ENCODE data around the gene CD81. TPM values are rescaled to one million over a fixed set of nuclear protein-coding genes. Genes with fewer than 3 reads are reported as not detected.

CD81 gene
- total RNA-seq, 1 experiment from 2014 or later = 183 TPM

DNA sequence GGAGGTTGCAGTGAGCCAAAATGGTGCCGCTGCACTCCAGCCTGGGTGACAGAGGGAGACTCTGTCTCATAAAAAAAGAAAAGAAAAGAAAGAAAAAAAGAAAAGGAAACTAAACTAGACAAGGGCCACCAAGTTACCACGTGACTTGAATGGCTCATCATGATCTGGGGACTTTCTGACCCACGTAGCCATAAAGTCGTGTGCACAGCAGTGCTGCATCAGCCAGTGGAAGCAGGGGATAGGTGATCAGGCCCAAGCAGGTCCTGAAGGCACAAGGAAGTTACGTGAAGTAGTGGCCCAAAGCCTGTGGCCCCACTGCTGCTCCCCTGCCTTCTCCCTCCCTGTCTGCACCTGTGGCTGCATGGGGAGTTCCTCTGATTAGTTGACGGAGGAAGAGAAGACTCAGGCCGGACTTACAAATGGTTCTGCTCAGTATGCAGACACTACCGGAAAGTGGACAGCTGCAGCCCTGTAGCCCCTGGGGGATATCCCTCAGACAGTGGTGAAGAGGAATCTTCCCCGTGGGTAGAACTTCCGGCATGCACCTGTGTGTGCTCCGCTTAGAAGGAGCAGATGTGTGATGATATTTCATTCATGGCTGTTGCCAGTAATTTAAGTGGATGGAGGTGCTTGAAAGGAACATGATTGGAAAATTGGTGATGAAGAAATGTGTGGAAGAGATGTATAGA, 18.2 kb upstream of the CD81 start:
- Mint-ChIP-seq H3K4me1 (ENCODE audit: insufficient read depth, unreplicated experiment) (peaks cover 7% of the 10 kb centered on the region), H3K4me3 (ENCODE audit: unreplicated experiment) (no peak overlapping the region), H3K9me3 (ENCODE audit: unreplicated experiment) (no peaks in the 10 kb centered on the region), H3K27ac (ENCODE audit: low read depth, unreplicated experiment) (no peak overlapping the region), H3K27me3 (ENCODE audit: insufficient read depth, unreplicated experiment) (peaks cover 24% of the 10 kb centered on the region), H3K36me3 (ENCODE audit: insufficient read depth, unreplicated experiment) (no peaks in the 10 kb centered on the region)
- BruUV-seq (replicated peaks) = no TSS peak
- intact Hi-C loops (cut with micrococcal nuclease) = no loop called here
- no peak for DNase-seq (ENCODE audit: unreplicated experiment)
- CTCF ChIA-PET = interaction anchor here (0.7 kb wide), 1 partner anchor 11 kb away, joined by 4 read pairs; no protein-coding TSS in a partner anchor
- POLR2A ChIA-PET = interaction anchor here (0.7 to 1.6 kb wide), 2 partner anchors 13 to 19 kb away, joined by 3 to 4 read pairs; no protein-coding TSS in a partner anchor
- TF ChIP-seq, protein P1, sequence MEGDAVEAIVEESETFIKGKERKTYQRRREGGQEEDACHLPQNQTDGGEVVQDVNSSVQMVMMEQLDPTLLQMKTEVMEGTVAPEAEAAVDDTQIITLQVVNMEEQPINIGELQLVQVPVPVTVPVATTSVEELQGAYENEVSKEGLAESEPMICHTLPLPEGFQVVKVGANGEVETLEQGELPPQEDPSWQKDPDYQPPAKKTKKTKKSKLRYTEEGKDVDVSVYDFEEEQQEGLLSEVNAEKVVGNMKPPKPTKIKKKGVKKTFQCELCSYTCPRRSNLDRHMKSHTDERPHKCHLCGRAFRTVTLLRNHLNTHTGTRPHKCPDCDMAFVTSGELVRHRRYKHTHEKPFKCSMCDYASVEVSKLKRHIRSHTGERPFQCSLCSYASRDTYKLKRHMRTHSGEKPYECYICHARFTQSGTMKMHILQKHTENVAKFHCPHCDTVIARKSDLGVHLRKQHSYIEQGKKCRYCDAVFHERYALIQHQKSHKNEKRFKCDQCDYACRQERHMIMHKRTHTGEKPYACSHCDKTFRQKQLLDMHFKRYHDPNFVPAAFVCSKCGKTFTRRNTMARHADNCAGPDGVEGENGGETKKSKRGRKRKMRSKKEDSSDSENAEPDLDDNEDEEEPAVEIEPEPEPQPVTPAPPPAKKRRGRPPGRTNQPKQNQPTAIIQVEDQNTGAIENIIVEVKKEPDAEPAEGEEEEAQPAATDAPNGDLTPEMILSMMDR (IDR thresholded peaks at IDR 0.05; ENCODE audit: unreplicated experiment) = no peak

DNA sequence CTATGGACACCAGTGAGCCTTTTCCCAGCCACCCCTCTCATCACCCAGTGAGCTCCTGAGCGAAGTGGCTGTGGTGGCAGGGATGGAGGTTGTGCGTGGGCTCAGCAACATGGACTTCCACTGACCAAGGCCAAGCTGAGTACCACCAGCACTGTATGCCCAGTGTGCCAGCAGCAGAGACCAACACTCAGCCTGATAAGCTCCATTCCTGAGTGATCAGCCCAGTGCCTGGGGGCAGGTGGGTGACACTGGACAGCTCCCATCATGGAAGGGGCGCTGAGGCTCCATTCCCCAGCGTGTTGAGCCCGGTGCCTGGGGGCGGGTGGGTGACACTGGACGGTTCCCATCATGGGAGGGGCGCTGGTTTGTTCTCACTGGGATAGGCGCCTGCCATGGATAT, 17.6 kb upstream of the CD81 start:
- intact Hi-C loops (cut with micrococcal nuclease) = no loop called here
- BruUV-seq (replicated peaks) = no TSS peak
- TF ChIP-seq, protein P1 (IDR thresholded peaks at IDR 0.05; ENCODE audit: unreplicated experiment) = no peak

DNA sequence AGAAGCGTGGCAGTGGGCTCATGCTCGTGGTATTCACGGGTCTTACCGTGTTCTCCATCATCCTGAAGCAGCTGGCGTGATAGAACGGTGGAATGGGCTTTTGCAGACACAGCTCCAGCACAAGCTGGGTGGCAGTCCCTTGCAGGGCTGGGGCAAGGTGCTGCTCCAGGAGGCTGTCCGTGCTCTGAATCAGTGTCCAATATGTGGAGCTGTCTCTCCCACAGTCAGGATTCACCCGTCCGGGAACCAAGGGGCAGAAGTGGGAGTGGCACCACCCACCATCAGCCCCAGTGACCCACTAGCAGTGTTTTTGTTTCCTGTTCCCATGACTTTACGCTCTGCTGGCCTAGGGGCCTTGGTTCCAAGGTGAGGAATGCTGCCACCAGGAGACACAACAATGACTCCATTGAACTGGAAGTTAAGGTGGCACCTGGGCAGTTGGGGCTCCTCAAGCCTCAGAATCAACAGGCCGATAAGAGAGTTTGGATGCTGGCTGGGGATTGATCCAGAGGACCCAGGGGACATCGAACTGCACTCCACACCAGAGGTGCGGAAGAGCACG, 16.9 kb upstream of the CD81 start:
- peaks cover 26% of the 10 kb centered on the region for H3K27me3 Mint-ChIP-seq (ENCODE audit: insufficient read depth, unreplicated experiment)
- intact Hi-C loops (cut with micrococcal nuclease) = no loop called here
- no peaks in the 10 kb centered on the region for H3K36me3 Mint-ChIP-seq (ENCODE audit: insufficient read depth, unreplicated experiment)
- no peak for DNase-seq (ENCODE audit: unreplicated experiment)
- ChIA-PET POLR2A (interaction anchor here (1.6 kb wide), 1 partner anchor 18 kb away, joined by 4 read pairs; no protein-coding TSS in a partner anchor), CTCF (interaction anchor here (0.6 kb wide), 1 partner anchor 455 kb away, joined by 3 read pairs; no protein-coding TSS in a partner anchor)
- H3K9me3 Mint-ChIP-seq (ENCODE audit: unreplicated experiment) = no peaks in the 10 kb centered on the region
- BruUV-seq (replicated peaks) = no TSS peak
- H3K4me3 Mint-ChIP-seq (ENCODE audit: unreplicated experiment) = no peak overlapping the region
- H3K27ac Mint-ChIP-seq (ENCODE audit: low read depth, unreplicated experiment) = no peak overlapping the region
- peaks cover 7% of the 10 kb centered on the region for H3K4me1 Mint-ChIP-seq (ENCODE audit: insufficient read depth, unreplicated experiment)
- TF ChIP-seq, protein P1 (IDR thresholded peaks at IDR 0.05; ENCODE audit: unreplicated experiment) = no peak

More for the DNA sequence above, 17.6 kb upstream of the CD81 start:
- Mint-ChIP-seq H3K27ac (ENCODE audit: low read depth, unreplicated experiment) (no peak overlapping the region), H3K36me3 (ENCODE audit: insufficient read depth, unreplicated experiment) (no peaks in the 10 kb centered on the region), H3K4me1 (ENCODE audit: insufficient read depth, unreplicated experiment) (peaks cover 7% of the 10 kb centered on the region), H3K27me3 (ENCODE audit: insufficient read depth, unreplicated experiment) (peaks cover 26% of the 10 kb centered on the region), H3K9me3 (ENCODE audit: unreplicated experiment) (no peaks in the 10 kb centered on the region), H3K4me3 (ENCODE audit: unreplicated experiment) (no peak overlapping the region)
- ChIA-PET CTCF (interaction anchor here (0.7 kb wide), 1 partner anchor 10 kb away, joined by 4 read pairs; no protein-coding TSS in a partner anchor), POLR2A (interaction anchor here (1.6 kb wide), 1 partner anchor 18 kb away, joined by 4 read pairs; no protein-coding TSS in a partner anchor)
- no peak for DNase-seq (ENCODE audit: unreplicated experiment)

DNA sequence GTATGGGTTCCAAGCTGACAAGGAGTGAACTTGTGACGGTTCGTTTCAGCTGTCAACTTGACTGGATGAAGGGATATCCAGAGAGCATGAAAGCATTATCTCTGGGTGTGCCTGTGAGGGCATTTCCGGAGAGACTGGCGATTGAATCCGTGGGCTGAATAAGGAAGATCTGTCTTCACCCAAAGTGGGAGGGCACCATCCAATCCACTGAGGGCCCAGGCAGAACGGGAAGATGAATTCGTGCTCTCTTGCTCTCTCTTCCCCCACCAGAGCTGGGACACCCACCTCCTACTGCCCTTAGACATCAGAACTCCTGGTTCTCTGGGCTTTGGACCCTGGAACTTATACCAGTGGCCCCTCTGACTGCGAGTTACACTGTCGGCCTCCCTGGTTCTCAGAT, 15.5 kb upstream of the CD81 start:
- Mint-ChIP-seq H3K27me3 (ENCODE audit: insufficient read depth, unreplicated experiment) (peaks cover 26% of the 10 kb centered on the region), H3K36me3 (ENCODE audit: insufficient read depth, unreplicated experiment) (no peaks in the 10 kb centered on the region), H3K4me1 (ENCODE audit: insufficient read depth, unreplicated experiment) (no peaks in the 10 kb centered on the region), H3K27ac (ENCODE audit: low read depth, unreplicated experiment) (no peak overlapping the region), H3K9me3 (ENCODE audit: unreplicated experiment) (no peaks in the 10 kb centered on the region), H3K4me3 (ENCODE audit: unreplicated experiment) (no peak overlapping the region)
- no TSS peak for BruUV-seq (replicated peaks)
- POLR2A ChIA-PET = interaction anchor here (0.8 kb wide), 1 partner anchor 15 kb away, joined by 3 read pairs; no protein-coding TSS in a partner anchor
- intact Hi-C loops (cut with micrococcal nuclease) = no loop called here
- CTCF ChIA-PET = no interaction called here
- TF ChIP-seq, protein P1 (IDR thresholded peaks at IDR 0.05; ENCODE audit: unreplicated experiment) = no peak
- no peak for DNase-seq (ENCODE audit: unreplicated experiment)
